HepG2 (cell line): Measurements from ENCODE around the gene JPH4. TPM values are rescaled to one million over a fixed set of nuclear protein-coding genes. Genes with fewer than 3 reads are reported as not detected.

ENCODE experiments used
- CAMTA2 ChIP-seq: sonication (generic); formaldehyde crosslinking; IDR thresholded peaks from 2 replicates; pipeline ENCODE4 v1.4.0; 2020; ENCODE audit warnings: mild to moderate bottlenecking, missing genetic modification reagents, borderline replicate concordance
- HMG20A ChIP-seq: IDR thresholded peaks from 2 replicates; pipeline ENCODE4 v1.6.1; 2016; ENCODE audit warnings: borderline replicate concordance
- HOXA7 ChIP-seq: sonication (generic); formaldehyde crosslinking; IDR thresholded peaks from 2 replicates; pipeline ENCODE4 v1.8.1; 2022; ENCODE audit warnings: mild to moderate bottlenecking, missing genetic modification reagents, moderate library complexity
- HOXA9 ChIP-seq: sonication (generic); formaldehyde crosslinking; IDR thresholded peaks from 2 replicates; pipeline ENCODE4 v1.8.1; 2022; ENCODE audit warnings: missing genetic modification reagents, mild to moderate bottlenecking, moderate library complexity, borderline replicate concordance
- MAFG ChIP-seq: sonication (generic); formaldehyde crosslinking; IDR thresholded peaks from 2 replicates; pipeline ENCODE4 v1.5.1; 2020; ENCODE audit warnings: mild to moderate bottlenecking, missing genetic modification reagents
- MED1 ChIP-seq: sonication (generic); formaldehyde crosslinking; IDR thresholded peaks from 2 replicates; pipeline ENCODE4 v1.4.0; 2020; ENCODE audit warnings: missing genetic modification reagents
- MED8 ChIP-seq: sonication (generic); formaldehyde crosslinking; IDR thresholded peaks from 2 replicates; pipeline ENCODE4 v1.8.1; 2023; ENCODE audit warnings: mild to moderate bottlenecking, missing genetic modification reagents; ENCODE audit not compliant: insufficient replicate concordance
- NFYC ChIP-seq: IDR thresholded peaks from 2 replicates; pipeline ENCODE4 v1.6.1; 2016; ENCODE audit warnings: missing genetic modification reagents, missing compliant biosample characterization
- PCBP2 ChIP-seq: fragments of 200-400 bp; formaldehyde crosslinking; optimal IDR thresholded peaks from 2 replicates; pipeline ENCODE3; 2018; ENCODE audit warnings: low read length, low read depth; ENCODE audit not compliant: poor library complexity, severe bottlenecking
- PRMT3 ChIP-seq: sonication (generic); formaldehyde crosslinking; IDR thresholded peaks from 2 replicates; pipeline ENCODE4 v1.8.1; 2022; ENCODE audit warnings: low read depth, mild to moderate bottlenecking, moderate library complexity, missing genetic modification reagents, borderline replicate concordance
- SCMH1 ChIP-seq: sonication (generic); formaldehyde crosslinking; IDR thresholded peaks from 2 replicates; pipeline ENCODE4 v1.9.0; 2021; ENCODE audit warnings: missing genetic modification reagents, mild to moderate bottlenecking, borderline replicate concordance
- SRF ChIP-seq: IDR thresholded peaks from 2 replicates; pipeline ENCODE4 v1.6.1; 2011; ENCODE audit warnings: mild to moderate bottlenecking, low read depth, low read length, moderate library complexity
- TOPORS ChIP-seq: sonication (generic); formaldehyde crosslinking; IDR thresholded peaks from 2 replicates; pipeline ENCODE4 v1.8.0; 2023; ENCODE audit warnings: mild to moderate bottlenecking, missing genetic modification reagents
- YEATS4 ChIP-seq: sonication (generic); formaldehyde crosslinking; IDR thresholded peaks from 2 replicates; pipeline ENCODE4 v1.4.0; 2020; ENCODE audit warnings: missing genetic modification reagents, borderline replicate concordance
- ZC3H4 ChIP-seq: sonication (generic); formaldehyde crosslinking; IDR thresholded peaks from 2 replicates; pipeline ENCODE4 v1.4.0; 2020; ENCODE audit warnings: missing genetic modification reagents, borderline replicate concordance
- ZFP62 ChIP-seq: sonication (generic); formaldehyde crosslinking; IDR thresholded peaks from 2 replicates; pipeline ENCODE4 v1.4.0; 2020; ENCODE audit warnings: missing genetic modification reagents
- ZMAT3 ChIP-seq: sonication (generic); formaldehyde crosslinking; conservative IDR thresholded peaks from 2 replicates; pipeline ENCODE4 v1.7.0; 2021; ENCODE audit warnings: missing genetic modification reagents
- ZNF138 ChIP-seq: sonication (generic); formaldehyde crosslinking; IDR thresholded peaks from 2 replicates; pipeline ENCODE4 v1.5.0; 2020; ENCODE audit warnings: mild to moderate bottlenecking, low read depth, missing genetic modification reagents
- ZNF143 ChIP-seq: sonication (generic); formaldehyde crosslinking; IDR thresholded peaks from 2 replicates; pipeline ENCODE4 v1.4.0; 2020; ENCODE audit warnings: missing genetic modification reagents
- ZNF432 ChIP-seq: sonication (generic); formaldehyde crosslinking; IDR thresholded peaks from 2 replicates; pipeline ENCODE4 v1.5.0; 2020; ENCODE audit warnings: missing genetic modification reagents, mild to moderate bottlenecking, borderline replicate concordance
- ZNF451 ChIP-seq: sonication (generic); formaldehyde crosslinking; IDR thresholded peaks from 2 replicates; pipeline ENCODE4 v1.5.0; 2020; ENCODE audit warnings: mild to moderate bottlenecking, missing genetic modification reagents
- ZNF460 ChIP-seq: sonication (generic); formaldehyde crosslinking; IDR thresholded peaks from 2 replicates; pipeline ENCODE4 v1.5.1; 2020; ENCODE audit warnings: missing genetic modification reagents, mild to moderate bottlenecking, borderline replicate concordance
- ZNF549 ChIP-seq: sonication (generic); formaldehyde crosslinking; IDR thresholded peaks from 2 replicates; pipeline ENCODE4 v1.5.0; 2020; ENCODE audit warnings: missing genetic modification reagents
- ZNF570 ChIP-seq: sonication (generic); formaldehyde crosslinking; IDR thresholded peaks from 2 replicates; pipeline ENCODE4 v1.4.0; 2020; ENCODE audit warnings: mild to moderate bottlenecking, missing genetic modification reagents, borderline replicate concordance
- ZNF83 ChIP-seq: sonication (generic); formaldehyde crosslinking; IDR thresholded peaks from 2 replicates; pipeline ENCODE4 v1.4.0; 2020; ENCODE audit warnings: missing genetic modification reagents, mild to moderate bottlenecking, borderline replicate concordance
- polyA plus RNA-seq, 8 experiments: library from polyadenylated mRNA; depleted of rRNA in 3 of 8; stranded (reverse) in 7 of 8; unstranded in 1 of 8; fragments of >200 nt; fragmentation: Illumina TruSeq in 4 of 8; extraction: Trizol in 4 of 8; gene quantifications; 2 replicates each; pipeline versions ENCODE4 v1.2.1 to v1.2.3, GENCODE V29; 2011 to 2016; ENCODE audit warnings: low read depth in 4 of 8, missing spikeins in 1 of 8, mixed read lengths in 1 of 8; ENCODE audit not compliant: insufficient read depth in 1 of 8
- total RNA-seq, 5 experiments: library from RNA; depleted of rRNA; stranded (reverse); fragments of >200 nt; fragmentation: Illumina TruSeq; extraction: Trizol; gene quantifications; 2 replicates each; pipeline ENCODE4 v1.2.3, GENCODE V29; 2016; ENCODE audit warnings: low read depth in 1 of 5
- TF ChIP-seq, protein P1 (sequence below), 2 experiments: fragments of 450-650 bp in 1 of 2; sonication (generic) in 1 of 2; formaldehyde crosslinking; IDR thresholded peaks; 2 replicates each; pipeline versions ENCODE4 v1.5.0 to v1.8.0; 2020 to 2022; ENCODE audit warnings: mild to moderate bottlenecking in 1 of 2, missing genetic modification reagents in 1 of 2
- TF ChIP-seq, protein P2 (sequence below): sonication (generic); formaldehyde crosslinking; IDR thresholded peaks from 2 replicates; pipeline ENCODE4 v1.4.0; 2020; ENCODE audit warnings: low read depth, mild to moderate bottlenecking, missing genetic modification reagents
- TF ChIP-seq, protein P3 (sequence below): IDR thresholded peaks from 2 replicates; pipeline ENCODE4 v1.6.1; 2016; ENCODE audit warnings: missing compliant biosample characterization, missing genetic modification reagents, borderline replicate concordance

The JPH4 gene
- total and polyA plus RNA-seq, 2 of the 13 experiments (the other 11 are each of a cell fraction or from before 2014, with no cell fraction given), result 0.08 to 0.22 TPM

- no peak for TF ChIP-seq MED8
- TF ChIP-seq, protein P1, sequence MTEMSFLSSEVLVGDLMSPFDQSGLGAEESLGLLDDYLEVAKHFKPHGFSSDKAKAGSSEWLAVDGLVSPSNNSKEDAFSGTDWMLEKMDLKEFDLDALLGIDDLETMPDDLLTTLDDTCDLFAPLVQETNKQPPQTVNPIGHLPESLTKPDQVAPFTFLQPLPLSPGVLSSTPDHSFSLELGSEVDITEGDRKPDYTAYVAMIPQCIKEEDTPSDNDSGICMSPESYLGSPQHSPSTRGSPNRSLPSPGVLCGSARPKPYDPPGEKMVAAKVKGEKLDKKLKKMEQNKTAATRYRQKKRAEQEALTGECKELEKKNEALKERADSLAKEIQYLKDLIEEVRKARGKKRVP (CRISPR knock-in tag; IDR thresholded peaks at IDR 0.05), result peak in 1 of 2 experiments; percentile 27; a peak in 1 of 4 replicates
- peak; percentile 93 for TF ChIP-seq PCBP2
- 0 out of 2 replicates have a peak, but pooled peaks have one; percentile 37 for TF ChIP-seq SRF
- TF ChIP-seq MAFG, result no peak; the same call in 1 of the 2 replicates
- no peak; the same call in 1 of the 2 replicates for TF ChIP-seq HOXA7 (CRISPR knock-in tag)
- no peak for TF ChIP-seq ZNF570
- TF ChIP-seq CAMTA2 (CRISPR knock-in tag), result 0 out of 2 replicates have a peak, but pooled peaks have one; percentile 77
- TF ChIP-seq ZNF143 (CRISPR knock-in tag), result peak; percentile 93
- TF ChIP-seq, protein P2, sequence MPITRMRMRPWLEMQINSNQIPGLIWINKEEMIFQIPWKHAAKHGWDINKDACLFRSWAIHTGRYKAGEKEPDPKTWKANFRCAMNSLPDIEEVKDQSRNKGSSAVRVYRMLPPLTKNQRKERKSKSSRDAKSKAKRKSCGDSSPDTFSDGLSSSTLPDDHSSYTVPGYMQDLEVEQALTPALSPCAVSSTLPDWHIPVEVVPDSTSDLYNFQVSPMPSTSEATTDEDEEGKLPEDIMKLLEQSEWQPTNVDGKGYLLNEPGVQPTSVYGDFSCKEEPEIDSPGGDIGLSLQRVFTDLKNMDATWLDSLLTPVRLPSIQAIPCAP (CRISPR knock-in tag), result no peak
- no peak for TF ChIP-seq ZNF460
- TF ChIP-seq, protein P3, sequence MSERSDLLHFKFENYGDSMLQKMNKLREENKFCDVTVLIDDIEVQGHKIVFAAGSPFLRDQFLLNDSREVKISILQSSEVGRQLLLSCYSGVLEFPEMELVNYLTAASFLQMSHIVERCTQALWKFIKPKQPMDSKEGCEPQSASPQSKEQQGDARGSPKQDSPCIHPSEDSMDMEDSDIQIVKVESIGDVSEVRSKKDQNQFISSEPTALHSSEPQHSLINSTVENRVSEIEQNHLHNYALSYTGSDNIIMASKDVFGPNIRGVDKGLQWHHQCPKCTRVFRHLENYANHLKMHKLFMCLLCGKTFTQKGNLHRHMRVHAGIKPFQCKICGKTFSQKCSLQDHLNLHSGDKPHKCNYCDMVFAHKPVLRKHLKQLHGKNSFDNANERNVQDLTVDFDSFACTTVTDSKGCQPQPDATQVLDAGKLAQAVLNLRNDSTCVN (CRISPR knock-in tag), result peak; percentile 18; the same call in 1 of the 2 replicates
- TF ChIP-seq ZNF138, result no peak
- TF ChIP-seq TOPORS (CRISPR knock-in tag), result 0 out of 2 replicates have a peak, but pooled peaks have one; percentile 13
- peak; percentile 68 for TF ChIP-seq MED1 (CRISPR knock-in tag)
- TF ChIP-seq ZFP62 (CRISPR knock-in tag), result no peak
- TF ChIP-seq HMG20A, result no peak
- no peak for TF ChIP-seq PRMT3 (CRISPR knock-in tag)
- peak; percentile 93 for TF ChIP-seq YEATS4 (CRISPR knock-in tag)
- no peak; the same call in 1 of the 2 replicates for TF ChIP-seq ZC3H4
- TF ChIP-seq ZNF83 (CRISPR knock-in tag), result peak; percentile 66; the same call in 1 of the 2 replicates
- no peak; the same call in 1 of the 2 replicates for TF ChIP-seq HOXA9 (CRISPR knock-in tag)
- TF ChIP-seq ZMAT3 (CRISPR knock-in tag), result peak; percentile 63; the same call in 1 of the 2 replicates
- peak; percentile 25; the same call in 1 of the 2 replicates for TF ChIP-seq NFYC (CRISPR knock-in tag)
- peak; percentile 46 for TF ChIP-seq ZNF451 (CRISPR knock-in tag)
- no peak for TF ChIP-seq ZNF549 (CRISPR knock-in tag)
- TF ChIP-seq SCMH1 (CRISPR knock-in tag), result no peak
- TF ChIP-seq ZNF432, result no peak
These were observed 27.1 kb downstream of the JPH4 start, which contains the start of gene ZFHX2 (continued) for GRCh38 chr14:23551266-23552028.
